ENCODE data around the gene BTD. TPM values are rescaled to one million over a fixed set of nuclear protein-coding genes. Genes with fewer than 3 reads are reported as not detected.

BTD gene
- total RNA-seq, 1 donor from 2014 or later = 16.2 TPM

GRCh38 chr3:15637131-15637951, 35.8 kb downstream of the BTD start:
- Mint-ChIP-seq H3K4me1 (ENCODE audit: low read depth, unreplicated experiment) (peaks cover 39% of the 10 kb centered on the region), H3K27me3 (ENCODE audit: low read depth, unreplicated experiment) (no peaks in the 10 kb centered on the region), H3K4me3 (ENCODE audit: unreplicated experiment) (no peak overlapping the region), H3K9me3 (ENCODE audit: unreplicated experiment) (peaks cover 2% of the 10 kb centered on the region), H3K27ac (ENCODE audit: unreplicated experiment) (peak overlapping the region; percentile 90), H3K36me3 (ENCODE audit: low read depth, unreplicated experiment) (peaks cover 17% of the 10 kb centered on the region)
- TF ChIP-seq CTCF (IDR thresholded peaks at IDR 0.05; ENCODE audit: insufficient read depth, low read depth, low read length) (no peak), EZH2 (IDR thresholded peaks at IDR 0.05; ENCODE audit: insufficient read depth, low read length) (no peak)
- FAIRE-seq (no peak), DNase-seq (ENCODE audit: low read depth) (peak; percentile 32)
- Histone ChIP-seq H3K27ac (ENCODE audit: low read depth, low read length) (peak overlapping the region; percentile 70), H3K9ac (ENCODE audit: low read length) (peak overlapping the region; percentile 3), H3K36me3 (ENCODE audit: insufficient read depth, low read length) (no peaks in the 10 kb centered on the region), H4K20me1 (ENCODE audit: insufficient read depth, low read length) (no peaks in the 10 kb centered on the region), H2AFZ (ENCODE audit: low read depth, low read length) (no peak overlapping the region), H3K4me1 (ENCODE audit: insufficient read depth, low read length) (peaks cover 61% of the 10 kb centered on the region), H3K4me2 (ENCODE audit: low read length) (no peak overlapping the region), H3K27me3 (ENCODE audit: insufficient read depth, low read length) (no peaks in the 10 kb centered on the region), H3K4me3 (ENCODE audit: insufficient read depth, low read depth, low read length) (no peak overlapping the region), H3K9me3 (ENCODE audit: insufficient read depth, low read depth, low read length) (no peaks in the 10 kb centered on the region), H3K79me2 (ENCODE audit: insufficient read depth, low read length) (no peaks in the 10 kb centered on the region)

- TF ChIP-seq CTCF (IDR thresholded peaks at IDR 0.05; ENCODE audit: insufficient read depth, low read depth, low read length) = no peak
- TF ChIP-seq EZH2 (IDR thresholded peaks at IDR 0.05; ENCODE audit: insufficient read depth, low read length) = no peak
- Histone ChIP-seq H3K9ac (ENCODE audit: low read length) (no peak overlapping the region), H3K27ac (ENCODE audit: low read depth, low read length) (peak overlapping the region; percentile 41), H3K36me3 (ENCODE audit: insufficient read depth, low read length) (no peaks in the 10 kb centered on the region), H3K4me2 (ENCODE audit: low read length) (no peak overlapping the region), H3K27me3 (ENCODE audit: insufficient read depth, low read length) (no peaks in the 10 kb centered on the region), H2AFZ (ENCODE audit: low read depth, low read length) (no peak overlapping the region), H3K9me3 (ENCODE audit: insufficient read depth, low read depth, low read length) (no peaks in the 10 kb centered on the region), H3K4me3 (ENCODE audit: insufficient read depth, low read depth, low read length) (no peak overlapping the region), H3K79me2 (ENCODE audit: insufficient read depth, low read length) (no peaks in the 10 kb centered on the region), H3K4me1 (ENCODE audit: insufficient read depth, low read length) (peaks cover 53% of the 10 kb centered on the region), H4K20me1 (ENCODE audit: insufficient read depth, low read length) (no peaks in the 10 kb centered on the region)
- Mint-ChIP-seq H3K27ac (ENCODE audit: unreplicated experiment) (no peak overlapping the region), H3K36me3 (ENCODE audit: low read depth, unreplicated experiment) (peaks cover 17% of the 10 kb centered on the region), H3K27me3 (ENCODE audit: low read depth, unreplicated experiment) (no peaks in the 10 kb centered on the region), H3K4me1 (ENCODE audit: low read depth, unreplicated experiment) (peaks cover 39% of the 10 kb centered on the region), H3K4me3 (ENCODE audit: unreplicated experiment) (no peak overlapping the region), H3K9me3 (ENCODE audit: unreplicated experiment) (peaks cover 2% of the 10 kb centered on the region)
- FAIRE-seq (no peak), DNase-seq (ENCODE audit: low read depth) (peak; percentile 81)
Observed at GRCh38 chr3:15638193-15638890, 36.8 kb downstream of the BTD start.

Data from astrocyte (in vitro differentiated cells and primary cell).